Panc1 (cell line): Measurements from ENCODE around the gene MTMR2. TPM values are rescaled to one million over a fixed set of nuclear protein-coding genes. Genes with fewer than 3 reads are reported as not detected.

Experiments used
- ATAC-seq: fragments of 200-7000 bp; cut with Tn5 transposase; 2 replicates; pipeline ENCODE4 v1.9.1; 2020; ENCODE audit warnings: mild to moderate bottlenecking, moderate library complexity
- BruUV-seq: library from RNA; stranded (reverse); fragments of 400-500 nt; replicated peaks from 2 replicates; lab custom pipeline; 2021; lab: Mats Ljungman, UMichigan
- CTCF ChIA-PET: fragments of 300-600 bp; sonication (Branson Sonifier 250); formaldehyde crosslinking; loops from one replicate; lab custom pipeline; 2022; ENCODE audit warnings: antibody characterized with exemption; lab: Charles Lee
- POLR2A ChIA-PET: fragments of 300-600 bp; sonication (Branson Sonifier 250); formaldehyde crosslinking; loops from one replicate; lab custom pipeline; 2022; ENCODE audit warnings: antibody characterized with exemption; lab: Charles Lee
- DNase-seq: peaks from one replicate; pipeline ENCODE4 v3.0.0-alpha.2; 2010; ENCODE audit warnings: low read depth, low spot score
- H3K27ac ChIP-seq: 2 replicates; pipeline ENCODE4 v1.5.1; 2011; ENCODE audit warnings: mild to moderate bottlenecking, low read length, inconsistent platforms
- H3K27me3 ChIP-seq: fragments of 200-500 bp; sonication (Bioruptor generic); 2 replicates; pipeline ENCODE4 v1.6.0; 2014; ENCODE audit warnings: low read length, inconsistent platforms; ENCODE audit not compliant: control insufficient read depth, insufficient read depth
- H3K36me3 ChIP-seq: fragments of 200-500 bp; sonication (Bioruptor generic); 2 replicates; pipeline ENCODE4 v1.5.1; 2014; ENCODE audit warnings: inconsistent platforms, mild to moderate bottlenecking, low read length, moderate library complexity; ENCODE audit not compliant: control insufficient read depth, insufficient read depth
- H3K4me1 ChIP-seq: 2 replicates; pipeline ENCODE4 v1.5.1; 2011; ENCODE audit warnings: inconsistent platforms, mild to moderate bottlenecking, low read length, moderate library complexity; ENCODE audit not compliant: control insufficient read depth, insufficient read depth
- H3K4me3 ChIP-seq, 2 experiments: 2 replicates each; pipeline ENCODE4 v1.5.1; 2011 to 2012; ENCODE audit warnings: low read depth in 2 of 2, low read length in 2 of 2, mild to moderate bottlenecking in 2 of 2, inconsistent platforms in 1 of 2, moderate library complexity in 1 of 2
- H3K9me3 ChIP-seq: fragments of 200-500 bp; sonication (Bioruptor generic); 2 replicates; pipeline ENCODE4 v1.5.1; 2014; ENCODE audit warnings: low read depth, mild to moderate bottlenecking, inconsistent platforms, low read length, moderate library complexity; ENCODE audit not compliant: control insufficient read depth, insufficient read depth
- POLR2AphosphoS5 ChIP-seq: IDR thresholded peaks from 2 replicates; pipeline ENCODE4 v1.6.1; 2012; ENCODE audit warnings: mild to moderate bottlenecking, low read depth, low read length, moderate library complexity
- SIN3A ChIP-seq: IDR thresholded peaks from 2 replicates; pipeline ENCODE4 v1.6.1; 2012; ENCODE audit warnings: low read depth, mild to moderate bottlenecking, low read length, moderate library complexity, borderline replicate concordance; ENCODE audit not compliant: insufficient read depth
- TCF7L2 ChIP-seq: IDR thresholded peaks from 2 replicates; pipeline ENCODE4 v1.6.1; 2011; ENCODE audit warnings: mild to moderate bottlenecking, low read depth, low read length, inconsistent platforms
- in situ Hi-C: cut with HindIII; loops from 2 replicates; pipeline ENCODE4 v1.10.0; 2016; ENCODE audit warnings: low sequenced_read_pairs, low pct_unique_long_range_greater_than_20kb
- intact Hi-C: fragments of 100-400 bp; cut with micrococcal nuclease; formaldehyde crosslinking; loops from one replicate; pipeline ENCODE4 v1.10.0; 2022; ENCODE audit not compliant: unreplicated experiment
- total RNA-seq: library from RNA; stranded (reverse); gene quantifications from one replicate; pipeline ENCODE4 v1.2.1, GENCODE V29; 2021; ENCODE audit not compliant: unreplicated experiment
- TF ChIP-seq, protein P1 (sequence below), 2 experiments: IDR thresholded peaks; 2 replicates each; pipeline ENCODE4 v1.6.1; 2011 to 2012; ENCODE audit warnings: low read depth in 2 of 2, control low read depth in 1 of 2, low read length in 1 of 2, mild to moderate bottlenecking in 1 of 2, moderate library complexity in 1 of 2; ENCODE audit not compliant: insufficient read depth in 1 of 2
- TF ChIP-seq, protein P2 (sequence below): fragments of 450-650 bp; IDR thresholded peaks from 2 replicates; pipeline ENCODE4 v1.5.1; 2017; ENCODE audit warnings: mild to moderate bottlenecking

The MTMR2 gene
- total RNA-seq, 1 experiment from 2014 or later = 44.8 TPM

DNA sequence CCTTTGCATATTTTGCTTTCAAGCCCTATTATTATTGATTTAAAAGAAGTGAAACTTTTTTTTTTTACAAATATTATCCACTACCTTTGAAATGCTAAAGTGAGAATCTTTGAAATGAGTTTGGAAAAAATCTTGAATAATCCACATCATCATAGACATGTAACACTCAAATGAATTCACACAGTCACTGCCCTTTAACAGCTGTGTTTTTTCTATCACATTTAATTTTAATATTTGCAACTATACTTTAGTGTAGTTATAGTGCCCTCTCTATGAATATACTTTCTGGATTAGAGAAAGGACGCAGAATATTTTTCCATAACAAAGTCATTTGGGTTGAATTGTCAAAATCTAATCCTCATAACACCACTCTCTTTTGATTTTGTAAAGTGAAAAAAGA, 37.9 kb upstream of the MTMR2 start:
- H3K27me3 ChIP-seq = no peaks in the 10 kb centered on the region
- POLR2A ChIA-PET = no interaction called here
- H3K36me3 ChIP-seq = no peaks in the 10 kb centered on the region
- ATAC-seq (no peak), DNase-seq (no peak)
- in situ Hi-C loops = no loop called here
- no peaks in the 10 kb centered on the region for H3K4me1 ChIP-seq
- H3K9me3 ChIP-seq = no peaks in the 10 kb centered on the region
- no peak overlapping the region for H3K4me3 ChIP-seq
- H3K27ac ChIP-seq = no peak overlapping the region
- TF ChIP-seq, protein P1, sequence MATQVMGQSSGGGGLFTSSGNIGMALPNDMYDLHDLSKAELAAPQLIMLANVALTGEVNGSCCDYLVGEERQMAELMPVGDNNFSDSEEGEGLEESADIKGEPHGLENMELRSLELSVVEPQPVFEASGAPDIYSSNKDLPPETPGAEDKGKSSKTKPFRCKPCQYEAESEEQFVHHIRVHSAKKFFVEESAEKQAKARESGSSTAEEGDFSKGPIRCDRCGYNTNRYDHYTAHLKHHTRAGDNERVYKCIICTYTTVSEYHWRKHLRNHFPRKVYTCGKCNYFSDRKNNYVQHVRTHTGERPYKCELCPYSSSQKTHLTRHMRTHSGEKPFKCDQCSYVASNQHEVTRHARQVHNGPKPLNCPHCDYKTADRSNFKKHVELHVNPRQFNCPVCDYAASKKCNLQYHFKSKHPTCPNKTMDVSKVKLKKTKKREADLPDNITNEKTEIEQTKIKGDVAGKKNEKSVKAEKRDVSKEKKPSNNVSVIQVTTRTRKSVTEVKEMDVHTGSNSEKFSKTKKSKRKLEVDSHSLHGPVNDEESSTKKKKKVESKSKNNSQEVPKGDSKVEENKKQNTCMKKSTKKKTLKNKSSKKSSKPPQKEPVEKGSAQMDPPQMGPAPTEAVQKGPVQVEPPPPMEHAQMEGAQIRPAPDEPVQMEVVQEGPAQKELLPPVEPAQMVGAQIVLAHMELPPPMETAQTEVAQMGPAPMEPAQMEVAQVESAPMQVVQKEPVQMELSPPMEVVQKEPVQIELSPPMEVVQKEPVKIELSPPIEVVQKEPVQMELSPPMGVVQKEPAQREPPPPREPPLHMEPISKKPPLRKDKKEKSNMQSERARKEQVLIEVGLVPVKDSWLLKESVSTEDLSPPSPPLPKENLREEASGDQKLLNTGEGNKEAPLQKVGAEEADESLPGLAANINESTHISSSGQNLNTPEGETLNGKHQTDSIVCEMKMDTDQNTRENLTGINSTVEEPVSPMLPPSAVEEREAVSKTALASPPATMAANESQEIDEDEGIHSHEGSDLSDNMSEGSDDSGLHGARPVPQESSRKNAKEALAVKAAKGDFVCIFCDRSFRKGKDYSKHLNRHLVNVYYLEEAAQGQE (IDR thresholded peaks at IDR 0.05; ENCODE audit: insufficient read depth in 1 of 2, low read depth in 2 of 2, low read length in 1 of 2) = no peak
- TF ChIP-seq, protein P2, sequence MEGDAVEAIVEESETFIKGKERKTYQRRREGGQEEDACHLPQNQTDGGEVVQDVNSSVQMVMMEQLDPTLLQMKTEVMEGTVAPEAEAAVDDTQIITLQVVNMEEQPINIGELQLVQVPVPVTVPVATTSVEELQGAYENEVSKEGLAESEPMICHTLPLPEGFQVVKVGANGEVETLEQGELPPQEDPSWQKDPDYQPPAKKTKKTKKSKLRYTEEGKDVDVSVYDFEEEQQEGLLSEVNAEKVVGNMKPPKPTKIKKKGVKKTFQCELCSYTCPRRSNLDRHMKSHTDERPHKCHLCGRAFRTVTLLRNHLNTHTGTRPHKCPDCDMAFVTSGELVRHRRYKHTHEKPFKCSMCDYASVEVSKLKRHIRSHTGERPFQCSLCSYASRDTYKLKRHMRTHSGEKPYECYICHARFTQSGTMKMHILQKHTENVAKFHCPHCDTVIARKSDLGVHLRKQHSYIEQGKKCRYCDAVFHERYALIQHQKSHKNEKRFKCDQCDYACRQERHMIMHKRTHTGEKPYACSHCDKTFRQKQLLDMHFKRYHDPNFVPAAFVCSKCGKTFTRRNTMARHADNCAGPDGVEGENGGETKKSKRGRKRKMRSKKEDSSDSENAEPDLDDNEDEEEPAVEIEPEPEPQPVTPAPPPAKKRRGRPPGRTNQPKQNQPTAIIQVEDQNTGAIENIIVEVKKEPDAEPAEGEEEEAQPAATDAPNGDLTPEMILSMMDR = no peak
- TF ChIP-seq POLR2AphosphoS5 = no peak
- TF ChIP-seq TCF7L2 = no peak
- no peak for TF ChIP-seq SIN3A
- intact Hi-C loops = no loop called here
- no TSS peak for BruUV-seq
- CTCF ChIA-PET = no interaction called here

DNA sequence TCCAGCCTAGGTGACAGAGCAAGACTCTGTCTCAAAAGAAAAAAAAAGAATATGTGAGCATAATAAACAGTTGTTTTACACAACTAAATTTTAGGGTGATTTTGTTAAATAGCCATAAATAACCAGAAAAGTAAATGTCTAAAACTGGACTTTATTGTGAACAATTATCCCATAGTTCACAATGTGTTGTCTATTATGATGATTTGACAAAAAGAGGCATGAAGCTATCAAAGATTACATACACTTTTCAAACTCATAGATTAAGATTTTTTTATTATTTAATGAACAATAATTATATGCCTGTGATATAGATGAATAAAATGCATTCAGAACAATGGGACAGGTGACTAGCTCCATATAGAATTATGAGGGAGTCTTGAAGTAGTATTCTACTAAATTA, 27.0 kb upstream of the MTMR2 start:
- DNase-seq (no peak), ATAC-seq (no peak)
- Histone ChIP-seq H3K4me1 (no peaks in the 10 kb centered on the region), H3K4me3 (no peak overlapping the region), H3K9me3 (peaks cover 2% of the 10 kb centered on the region; the same call in 1 of the 2 replicates), H3K27ac (no peak overlapping the region), H3K36me3 (no peaks in the 10 kb centered on the region), H3K27me3 (no peaks in the 10 kb centered on the region)
- ChIA-PET POLR2A (no interaction called here), CTCF (interaction anchor here (0.7 kb wide), 1 partner anchor 406 kb away, joined by 3 read pairs; no protein-coding TSS in a partner anchor)
- BruUV-seq = no TSS peak
- intact Hi-C loops = no loop called here
- TF ChIP-seq, protein P2 = no peak
- TF ChIP-seq POLR2AphosphoS5 (no peak), SIN3A (no peak), TCF7L2 (no peak)
- TF ChIP-seq, protein P1 (IDR thresholded peaks at IDR 0.05; ENCODE audit: insufficient read depth in 1 of 2, low read depth in 2 of 2, low read length in 1 of 2) = no peak
- in situ Hi-C loops = no loop called here
